HCT116 (cell line): Measurements from ENCODE around the gene KHSRP. TPM values are rescaled to one million over a fixed set of nuclear protein-coding genes. Genes with fewer than 3 reads are reported as not detected.

Source experiments
- ATAC-seq: fragments of 200-7000 bp; cut with Tn5 transposase; 2 replicates; pipeline ENCODE4 v1.9.1; 2020; ENCODE audit warnings: mild to moderate bottlenecking, moderate library complexity
- BruUV-seq: library from RNA; stranded (reverse); fragments of 400-500 nt; replicated peaks from 2 replicates; lab custom pipeline; 2021; lab: Mats Ljungman, UMichigan
- CTCF ChIA-PET: fragments of 300-600 bp; sonication (Branson Sonifier 250); formaldehyde crosslinking; loops from one replicate; lab custom pipeline; 2021; ENCODE audit warnings: antibody characterized with exemption; lab: Charles Lee
- POLR2A ChIA-PET: fragments of 300-600, 350-600 bp; sonication (Branson Sonifier 250); formaldehyde crosslinking; loops from one replicate; lab custom pipeline; 2021; ENCODE audit warnings: antibody characterized with exemption; lab: Charles Lee
- RAD21 ChIA-PET, 2 experiments: fragments of 300-600 bp; sonication (Branson Sonifier 250); formaldehyde crosslinking; loops; one replicate each; lab custom pipeline; 2023; ENCODE audit warnings: low total read pairs in 2 of 2; ENCODE audit not compliant: uncharacterized antibody in 2 of 2, unreplicated experiment in 2 of 2, low non-redundant PET in 1 of 2; lab: Charles Lee
- DNase-seq: peaks from one replicate; pipeline ENCODE4 v3.0.0-alpha.2; 2010; ENCODE audit warnings: low read depth, low spot score
- H2AFZ ChIP-seq: fragments of 200-600 bp; shearing (Covaris generic), sonication (generic); 2 replicates; pipeline ENCODE4 v1.6.1; 2017; ENCODE audit warnings: low read depth, mixed run types, mixed read lengths, antibody characterized with exemption, low read length; ENCODE audit not compliant: poor library complexity, severe bottlenecking
- H3K27ac ChIP-seq: 2 replicates; pipeline ENCODE4 v1.5.1; 2012; ENCODE audit warnings: low read depth, low read length
- H3K27me3 ChIP-seq: fragments of 200-600 bp; sonication (generic); 2 replicates; pipeline ENCODE4 v1.6.1; 2016; ENCODE audit warnings: mixed run types, low read length, mixed read lengths; ENCODE audit not compliant: insufficient read depth
- H3K36me3 ChIP-seq, 2 experiments: fragments of 200-500 bp in 1 of 2; fragments of 200-600 bp in 1 of 2; sonication (Bioruptor generic) in 1 of 2; sonication (generic) in 1 of 2; 2 replicates each; pipeline versions ENCODE4 v1.5.1 to v1.6.1; 2014 to 2016; ENCODE audit warnings: low read length in 2 of 2, inconsistent platforms in 1 of 2, mixed read lengths in 1 of 2, mixed run types in 1 of 2; ENCODE audit not compliant: insufficient read depth in 2 of 2, control insufficient read depth in 1 of 2
- H3K4me1 ChIP-seq, 2 experiments: fragments of 200-600 bp in 1 of 2; sonication (generic) in 1 of 2; 2 replicates each; pipeline versions ENCODE4 v1.5.1 to v1.6.1; 2012 to 2017; ENCODE audit warnings: low read length in 2 of 2, inconsistent platforms in 1 of 2, mild to moderate bottlenecking in 1 of 2, mixed read lengths in 1 of 2, mixed run types in 1 of 2, moderate library complexity in 1 of 2; ENCODE audit not compliant: insufficient read depth in 2 of 2, control insufficient read depth in 1 of 2
- H3K4me2 ChIP-seq: fragments of 200-600 bp; sonication (generic); 2 replicates; pipeline ENCODE4 v1.6.1; 2017; ENCODE audit warnings: mixed run types, low read length, mixed read lengths
- H3K4me3 ChIP-seq, 2 experiments: fragments of 200-600 bp in 1 of 2; sonication (generic) in 1 of 2; replicated peaks in 1 of 2; 2 replicates each; pipeline ENCODE4 v1.5.1; 2011 to 2016; ENCODE audit warnings: low read length in 2 of 2, control low read depth in 1 of 2, low read depth in 1 of 2, mild to moderate bottlenecking in 1 of 2, mixed read lengths in 1 of 2, mixed run types in 1 of 2
- H3K79me2 ChIP-seq: fragments of 200-600 bp; sonication (generic); 2 replicates; pipeline ENCODE4 v1.6.1; 2017; ENCODE audit warnings: mild to moderate bottlenecking, mixed run types, low read length, moderate library complexity, mixed read lengths; ENCODE audit not compliant: insufficient read depth
- H3K9ac ChIP-seq: fragments of 200-600 bp; sonication (generic); 2 replicates; pipeline ENCODE4 v1.6.1; 2016; ENCODE audit warnings: low read length, mixed read lengths
- H3K9me2 ChIP-seq: fragments of 200-600 bp; sonication (generic), shearing (Covaris generic); 2 replicates; pipeline ENCODE4 v1.6.1; 2017; ENCODE audit warnings: mixed run types, mild to moderate bottlenecking, moderate library complexity; ENCODE audit not compliant: insufficient read depth
- H3K9me3 ChIP-seq, 2 experiments: fragments of 200-500 bp in 1 of 2; fragments of 200-600 bp in 1 of 2; sonication (Bioruptor generic) in 1 of 2; sonication (generic) in 1 of 2; 2 replicates each; pipeline ENCODE4 v1.6.1; 2014 to 2017; ENCODE audit warnings: low read length in 2 of 2, mixed read lengths in 2 of 2, inconsistent platforms in 1 of 2, low read depth in 1 of 2, mild to moderate bottlenecking in 1 of 2, mixed run types in 1 of 2, moderate library complexity in 1 of 2; ENCODE audit not compliant: control insufficient read depth in 1 of 2, insufficient read depth in 1 of 2
- H4K20me1 ChIP-seq: fragments of 200-600 bp; sonication (generic), shearing (Covaris generic); 2 replicates; pipeline ENCODE4 v1.6.1; 2017; ENCODE audit warnings: mixed run types, mild to moderate bottlenecking, moderate library complexity; ENCODE audit not compliant: insufficient read depth
- ELF1 ChIP-seq: IDR thresholded peaks from 2 replicates; pipeline ENCODE4 v1.6.1; 2012; ENCODE audit warnings: low read depth, borderline replicate concordance
- JUND ChIP-seq: IDR thresholded peaks from 2 replicates; pipeline ENCODE4 v1.6.1; 2012
- TCF7L2 ChIP-seq: IDR thresholded peaks from 2 replicates; pipeline ENCODE4 v1.7.0; 2011; ENCODE audit warnings: borderline replicate concordance, inconsistent platforms; ENCODE audit not compliant: insufficient read depth, insufficient read length; ENCODE audit errors: extremely low read depth
- intact Hi-C: fragments of 100-400 bp; cut with micrococcal nuclease; formaldehyde crosslinking; loops from 2 replicates; pipeline ENCODE4 v1.10.0; 2022
- total RNA-seq: library from RNA; stranded (reverse); gene quantifications from one replicate; pipeline ENCODE4 v1.2.1, GENCODE V29; 2021; ENCODE audit not compliant: unreplicated experiment
- TF ChIP-seq, protein P1 (sequence below): IDR thresholded peaks from 2 replicates; pipeline ENCODE4 v1.6.1; 2011; ENCODE audit warnings: mild to moderate bottlenecking, low read length, moderate library complexity; ENCODE audit not compliant: insufficient replicate concordance; ENCODE audit errors: extremely low read depth

KHSRP gene
- total RNA-seq, 1 experiment from 2014 or later, result 553 TPM

DNA sequence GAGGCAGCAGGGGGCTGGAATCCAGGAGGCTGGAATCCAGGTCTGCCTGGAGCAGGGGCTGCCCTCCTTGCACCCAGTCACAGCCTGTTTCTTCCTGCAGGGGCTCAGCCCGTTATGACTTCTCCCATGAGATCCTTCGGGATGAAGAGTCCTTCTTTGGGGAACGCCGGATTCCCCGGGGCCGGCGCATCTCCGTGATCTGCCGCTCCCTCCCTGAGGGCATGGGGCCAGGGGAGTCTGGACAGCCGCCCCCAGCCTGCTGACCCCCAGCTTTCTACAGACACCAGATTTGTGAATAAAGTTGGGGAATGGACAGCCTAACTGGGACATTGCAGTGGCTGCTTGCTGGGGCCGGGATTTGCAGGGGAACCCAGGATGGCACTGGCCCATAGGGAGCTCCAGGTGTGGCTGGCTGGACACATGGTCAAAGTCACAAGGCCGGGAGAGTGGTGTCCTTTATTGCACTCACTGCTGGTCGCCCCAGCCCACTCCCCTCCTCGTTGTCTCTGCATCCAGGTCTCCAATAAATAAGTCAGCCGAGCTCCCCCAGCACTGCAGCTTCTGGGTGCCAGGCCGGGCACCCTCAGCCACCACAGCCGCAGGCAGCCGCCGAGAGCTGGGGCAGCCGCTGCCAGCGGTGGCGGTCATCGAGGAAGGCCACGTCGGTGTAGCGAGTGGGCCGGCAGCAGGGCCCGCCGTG lies 49.8 kb downstream of the KHSRP start:
- Histone ChIP-seq H2AFZ (no peak overlapping the region), H3K9ac (no peak overlapping the region), H4K20me1 (no peaks in the 10 kb centered on the region), H3K4me1 (peaks cover 5 to 16% of the 10 kb centered on the region in 2 experiments; a peak in 3 of 4 replicates), H3K9me2 (no peaks in the 10 kb centered on the region), H3K79me2 (no peaks in the 10 kb centered on the region)
- ATAC-seq, result no peak
- ChIA-PET CTCF (no interaction called here), RAD21 (no interaction called here), POLR2A (no interaction called here)
- TF ChIP-seq, protein P1, sequence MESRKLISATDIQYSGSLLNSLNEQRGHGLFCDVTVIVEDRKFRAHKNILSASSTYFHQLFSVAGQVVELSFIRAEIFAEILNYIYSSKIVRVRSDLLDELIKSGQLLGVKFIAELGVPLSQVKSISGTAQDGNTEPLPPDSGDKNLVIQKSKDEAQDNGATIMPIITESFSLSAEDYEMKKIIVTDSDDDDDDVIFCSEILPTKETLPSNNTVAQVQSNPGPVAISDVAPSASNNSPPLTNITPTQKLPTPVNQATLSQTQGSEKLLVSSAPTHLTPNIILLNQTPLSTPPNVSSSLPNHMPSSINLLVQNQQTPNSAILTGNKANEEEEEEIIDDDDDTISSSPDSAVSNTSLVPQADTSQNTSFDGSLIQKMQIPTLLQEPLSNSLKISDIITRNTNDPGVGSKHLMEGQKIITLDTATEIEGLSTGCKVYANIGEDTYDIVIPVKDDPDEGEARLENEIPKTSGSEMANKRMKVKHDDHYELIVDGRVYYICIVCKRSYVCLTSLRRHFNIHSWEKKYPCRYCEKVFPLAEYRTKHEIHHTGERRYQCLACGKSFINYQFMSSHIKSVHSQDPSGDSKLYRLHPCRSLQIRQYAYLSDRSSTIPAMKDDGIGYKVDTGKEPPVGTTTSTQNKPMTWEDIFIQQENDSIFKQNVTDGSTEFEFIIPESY, result no peak
- TF ChIP-seq TCF7L2 (no peak), JUND (no peak), ELF1 (no peak)
- TF ChIP-seq, all 23 proteins: peak for 0
- no peak for DNase-seq
- intact Hi-C loops, result loop anchor here (5.0 kb wide), 1 partner anchor 362 kb away; the partner anchor contains the start of genes GPR108 and TRIP10
- Histone ChIP-seq H3K4me3 (no peak overlapping the region), H3K36me3 (peaks cover 2 to 4% of the 10 kb centered on the region in 2 experiments; a peak in 2 of 4 replicates), H3K27me3 (no peaks in the 10 kb centered on the region), H3K4me2 (no peak overlapping the region), H3K9me3 (no peaks in the 10 kb centered on the region), H3K27ac (no peak overlapping the region; the same call in 1 of the 2 replicates)
- no TSS peak for BruUV-seq
